HEK293 (cell line): ENCODE measurements around the gene TNFAIP1.
A peak's percentile ranks its signal among the peaks of the same experiment; 100 is the strongest.

Experiments used
- HIC1 ChIP-seq: fragments of 450-650 bp; formaldehyde crosslinking; IDR thresholded peaks from 2 replicates; pipeline ENCODE4 v1.5.1; 2016; ENCODE audit warnings: missing biosample characterization, missing genetic modification characterization
- HOXA7 ChIP-seq: sonication (generic); formaldehyde crosslinking; IDR thresholded peaks from 2 replicates; pipeline ENCODE4 v1.8.1; 2022; ENCODE audit warnings: missing genetic modification reagents, borderline replicate concordance
- KLF1 ChIP-seq: fragments of 450-650 bp; formaldehyde crosslinking; IDR thresholded peaks from 2 replicates; pipeline ENCODE4 v1.5.1; 2016; ENCODE audit warnings: missing biosample characterization, missing genetic modification characterization
- MYNN ChIP-seq: fragments of 450-650 bp; formaldehyde crosslinking; IDR thresholded peaks from 2 replicates; pipeline ENCODE4 v1.5.1; 2016; ENCODE audit warnings: missing biosample characterization, missing genetic modification characterization, borderline replicate concordance
- PRDM2 ChIP-seq: fragments of 450-650 bp; formaldehyde crosslinking; IDR thresholded peaks from 2 replicates; pipeline ENCODE4 v1.5.1; 2016; ENCODE audit warnings: missing biosample characterization, missing genetic modification characterization, borderline replicate concordance
- ZBTB11 ChIP-seq: fragments of 450-650 bp; formaldehyde crosslinking; conservative IDR thresholded peaks from 2 replicates; pipeline ENCODE4 v1.5.1; 2016; ENCODE audit warnings: low read depth, missing biosample characterization, missing genetic modification characterization
- ZNF580 ChIP-seq: fragments of 450-650 bp; formaldehyde crosslinking; IDR thresholded peaks from 2 replicates; pipeline ENCODE4 v1.5.1; 2016; ENCODE audit warnings: missing biosample characterization, missing genetic modification characterization
- ZNF596 ChIP-seq: fragments of 450-650 bp; IDR thresholded peaks from 2 replicates; pipeline ENCODE4 v1.5.0; 2018; ENCODE audit warnings: missing biosample characterization, mild to moderate bottlenecking, missing genetic modification characterization, moderate library complexity
- ZNF626 ChIP-seq: fragments of 450-650 bp; sonication (Bioruptor Pico); formaldehyde crosslinking; IDR thresholded peaks from 2 replicates; pipeline ENCODE4 v1.5.1; 2018; ENCODE audit warnings: missing biosample characterization, missing genetic modification characterization, inconsistent platforms
- ZNF645 ChIP-seq: fragments of 450-650 bp; formaldehyde crosslinking; IDR thresholded peaks from 2 replicates; pipeline ENCODE4; 2016; ENCODE audit warnings: missing biosample characterization, missing genetic modification characterization
- ZNF664 ChIP-seq: fragments of 450-650 bp; formaldehyde crosslinking; IDR thresholded peaks from 2 replicates; pipeline ENCODE4 v1.5.1; 2016; ENCODE audit warnings: missing biosample characterization, missing genetic modification characterization
- ZNF704 ChIP-seq: fragments of 450-650 bp; formaldehyde crosslinking; IDR thresholded peaks from 2 replicates; pipeline ENCODE4 v1.5.1; 2016; ENCODE audit warnings: missing biosample characterization, missing genetic modification characterization
- ZNF837 ChIP-seq: fragments of 450-650 bp; formaldehyde crosslinking; IDR thresholded peaks from 2 replicates; pipeline ENCODE4 v1.5.1; 2016; ENCODE audit warnings: missing biosample characterization, missing genetic modification characterization
- ZSCAN16 ChIP-seq: fragments of 450-650 bp; formaldehyde crosslinking; IDR thresholded peaks from 2 replicates; pipeline ENCODE4 v1.5.1; 2016; ENCODE audit warnings: missing biosample characterization, missing genetic modification characterization
- ZSCAN4 ChIP-seq: fragments of 450-650 bp; formaldehyde crosslinking; IDR thresholded peaks from 2 replicates; pipeline ENCODE4 v1.5.1; 2017; ENCODE audit warnings: missing biosample characterization, missing genetic modification characterization

The TNFAIP1 gene

GRCh38 chr17:28335201-28335958 is at the start of gene TNFAIP1, which contains the start of gene IFT20 (continued):
- TF ChIP-seq ZNF645 (tag by site-specific recombination) (no peak), ZSCAN4 (tag by site-specific recombination) (0 out of 2 replicates have a peak, but pooled peaks have one; percentile 12), ZNF580 (tag by site-specific recombination) (peak; percentile 56; the same call in 1 of the 2 replicates), ZNF596 (tag by site-specific recombination) (no peak), ZNF626 (tag by site-specific recombination) (no peak), HIC1 (0 out of 2 replicates have a peak, but pooled peaks have one; percentile 23), ZBTB11 (tag by site-specific recombination) (peak; percentile 90), ZSCAN16 (tag by site-specific recombination) (no peak), ZNF704 (tag by site-specific recombination) (no peak), ZNF837 (tag by site-specific recombination) (no peak), PRDM2 (tag by site-specific recombination) (no peak), HOXA7 (CRISPR knock-in tag) (no peak), ZNF664 (tag by site-specific recombination) (no peak), KLF1 (peak; percentile 10; the same call in 1 of the 2 replicates), MYNN (tag by site-specific recombination) (0 out of 2 replicates have a peak, but pooled peaks have one; percentile 31)
